Stimulated activated effector memory CD8-positive, alpha-beta T cell treated with anti-CD3 and anti-CD28 coated beads, Interleukin-12 subunit alpha, Interleukin-12 subunit beta, amount 100 ng/mL, for 72 hours (primary cell): Measurements from ENCODE around the gene GRIN3A.
"Not testable (repeated sequence)": the region's sequence is repeated elsewhere in the genome, so short reads cannot be mapped to it uniquely, and the experiment has no call there.

Source experiments
- ATAC-seq: fragments of 150-1000 bp; cut with Tn5 transposase; 2 replicates; pipeline ENCODE4 v1.10.0; 2021
- DNase-seq, 2 donors: peaks; one replicate each; pipeline ENCODE4 v3.0.0; 2021 to 2022; ENCODE audit warnings: low spot score in 2 of 2
- H3K27ac Mint-ChIP-seq: one replicate; pipeline ENCODE4 v1.8.0; 2022; ENCODE audit warnings: mild to moderate bottlenecking, mixed read lengths
- H3K36me3 Mint-ChIP-seq: one replicate; pipeline ENCODE4 v1.8.0; 2022; ENCODE audit warnings: mild to moderate bottlenecking, mixed read lengths
- H3K4me1 Mint-ChIP-seq: one replicate; pipeline ENCODE4 v1.8.0; 2022; ENCODE audit warnings: mixed read lengths
- H3K4me3 Mint-ChIP-seq: one replicate; pipeline ENCODE4 v1.8.0; 2022; ENCODE audit warnings: mild to moderate bottlenecking, mixed read lengths
- H3K9me3 Mint-ChIP-seq: one replicate; pipeline ENCODE4 v1.8.0; 2022; ENCODE audit warnings: mixed read lengths

GRIN3A gene

DNA sequence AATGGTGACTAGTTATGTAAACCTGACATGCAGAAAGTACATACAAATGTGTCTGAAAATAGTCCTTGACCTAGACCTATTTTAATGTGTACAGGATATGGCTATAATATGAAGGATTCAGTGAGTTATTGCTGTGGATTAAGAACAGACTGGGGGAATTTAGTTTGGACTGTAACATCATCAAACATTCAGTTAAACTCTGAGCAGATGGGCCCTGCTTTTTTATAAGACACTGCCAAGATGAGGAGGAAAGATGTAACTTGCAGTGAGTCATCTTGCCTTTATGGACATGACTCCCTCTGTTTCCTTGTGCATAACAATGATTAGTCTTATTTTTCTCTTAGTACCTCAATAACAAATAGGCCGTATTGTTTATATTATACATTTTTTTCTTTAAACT, 155.9 kb downstream of the GRIN3A start:
- H3K4me3 Mint-ChIP-seq: no peak overlapping the region
- no peaks in the 10 kb centered on the region for H3K9me3 Mint-ChIP-seq
- no peak for DNase-seq
- no peaks in the 10 kb centered on the region for H3K36me3 Mint-ChIP-seq
- ATAC-seq: no peak
- H3K4me1 Mint-ChIP-seq: no peaks in the 10 kb centered on the region
- no peak overlapping the region for H3K27ac Mint-ChIP-seq

DNA sequence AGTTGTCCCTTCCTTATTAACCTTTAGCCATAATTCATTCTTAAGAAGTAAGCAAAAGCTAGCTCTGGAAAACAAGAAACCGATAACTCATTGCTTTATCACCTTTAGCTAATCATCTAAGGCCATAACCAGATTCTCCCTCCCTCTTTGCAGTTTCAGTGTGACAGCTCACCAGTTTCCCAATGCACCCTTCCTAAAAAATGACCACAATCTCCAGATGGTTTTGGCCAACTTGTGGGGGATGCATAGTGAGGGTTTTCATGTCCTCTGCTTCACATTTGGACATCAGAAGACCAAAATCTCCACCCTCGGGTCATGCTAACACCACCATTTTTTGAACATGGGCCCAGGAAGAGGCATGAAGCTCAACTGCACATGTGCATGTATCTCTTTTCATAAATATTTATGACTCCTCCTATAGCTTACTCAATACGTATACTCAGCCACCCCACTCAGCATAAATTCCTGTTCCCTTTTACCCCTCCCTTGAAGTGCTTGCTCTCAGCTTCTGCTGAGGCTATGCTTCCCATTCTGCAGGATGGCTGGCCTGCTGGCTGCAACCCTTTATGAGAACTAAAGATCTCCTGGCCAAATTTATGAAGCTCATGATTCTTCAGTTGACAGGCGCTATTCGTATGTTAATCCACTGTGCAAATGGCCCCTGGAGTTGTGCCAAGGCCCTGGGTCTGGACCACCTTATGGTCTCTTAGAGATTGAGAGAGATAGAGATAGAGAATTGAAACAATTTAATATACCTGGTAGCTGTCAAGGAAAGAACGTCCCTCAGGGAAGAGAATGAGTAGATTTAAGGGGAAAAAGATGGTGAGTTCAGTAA, 158.5 kb downstream of the GRIN3A start:
- H3K9me3 Mint-ChIP-seq: no peaks in the 10 kb centered on the region
- H3K4me1 Mint-ChIP-seq: no peaks in the 10 kb centered on the region
- no peaks in the 10 kb centered on the region for H3K36me3 Mint-ChIP-seq
- no peak overlapping the region for H3K4me3 Mint-ChIP-seq
- DNase-seq: no peak
- no peak for ATAC-seq
- H3K27ac Mint-ChIP-seq: no peak overlapping the region

DNA sequence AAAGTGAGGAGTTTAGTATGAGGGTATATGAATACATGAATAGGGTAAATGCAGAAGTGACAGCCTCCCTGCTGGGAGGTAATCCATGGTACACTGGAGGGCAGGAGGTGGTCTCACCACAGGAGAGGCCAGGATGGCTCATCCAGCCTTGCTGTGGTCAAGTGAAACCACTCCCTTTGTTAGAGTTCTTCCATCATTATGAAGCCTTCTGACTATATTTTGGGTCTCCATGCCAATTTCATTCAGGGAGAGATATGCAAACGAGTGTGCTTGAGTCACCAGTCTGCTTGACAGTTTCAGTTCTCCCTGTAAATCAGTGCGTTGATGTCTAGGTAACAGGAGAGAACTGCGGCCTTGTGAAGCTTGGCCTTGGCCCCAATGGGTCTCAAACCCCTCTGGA, 160.1 kb downstream of the GRIN3A start:
- H3K36me3 Mint-ChIP-seq: no peaks in the 10 kb centered on the region
- no peaks in the 10 kb centered on the region for H3K4me1 Mint-ChIP-seq
- H3K27ac Mint-ChIP-seq: no peak overlapping the region
- H3K9me3 Mint-ChIP-seq: no peaks in the 10 kb centered on the region
- ATAC-seq (no peak), DNase-seq (no peak)
- no peak overlapping the region for H3K4me3 Mint-ChIP-seq

DNA sequence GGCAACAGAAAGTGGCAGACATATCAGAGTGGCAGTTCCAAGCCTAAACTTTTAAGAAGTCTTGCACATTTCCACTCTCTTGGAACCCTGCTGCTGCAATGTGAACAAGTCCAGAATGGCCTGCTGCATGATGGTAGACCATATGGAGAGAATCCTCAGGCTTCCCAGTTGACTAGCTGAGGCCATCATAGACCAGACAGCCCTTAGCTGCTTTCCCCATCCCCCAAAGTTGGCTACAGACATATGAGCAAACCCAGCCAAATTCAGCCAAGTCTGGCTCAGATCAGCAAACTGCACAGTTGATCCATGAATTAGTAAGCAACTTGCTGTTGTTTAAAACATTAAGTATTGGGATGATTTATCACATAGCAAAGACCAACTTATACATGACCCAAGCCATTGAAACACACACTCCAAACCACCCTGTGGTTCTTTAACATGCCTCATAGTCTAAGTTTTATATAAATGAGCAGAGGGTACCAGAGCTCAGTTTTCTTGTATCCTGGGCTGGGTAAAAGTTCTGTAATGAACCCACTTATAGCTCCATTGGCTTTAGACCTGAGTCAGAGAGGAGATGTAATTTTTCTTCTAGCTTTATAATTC, 163.6 kb downstream of the GRIN3A start:
- Mint-ChIP-seq H3K4me1 (no peaks in the 10 kb centered on the region), H3K36me3 (no peaks in the 10 kb centered on the region), H3K27ac (no peak overlapping the region), H3K9me3 (no peaks in the 10 kb centered on the region), H3K4me3 (no peak overlapping the region)
- no peak for ATAC-seq
- DNase-seq: no peak

DNA sequence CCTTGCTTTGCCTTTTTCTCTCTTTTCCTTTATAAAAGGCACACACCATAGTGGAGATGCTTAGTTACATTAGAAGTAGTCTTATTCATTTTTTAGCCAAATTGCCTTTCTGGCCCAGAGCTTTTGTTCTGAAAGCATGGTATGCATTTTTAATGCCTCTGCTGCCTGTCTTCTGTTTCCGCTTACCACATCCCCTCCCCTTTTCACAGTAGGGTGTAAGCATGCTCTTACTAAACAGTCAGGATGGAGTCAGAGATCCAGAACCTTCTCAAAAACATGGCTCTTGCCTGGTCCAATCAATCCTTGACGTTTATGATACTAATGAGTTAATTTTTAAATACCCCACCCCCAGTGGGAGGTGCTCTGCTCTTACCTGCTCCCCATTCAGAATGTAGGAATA, 166.1 kb downstream of the GRIN3A start:
- H3K27ac Mint-ChIP-seq: no peak overlapping the region

DNA sequence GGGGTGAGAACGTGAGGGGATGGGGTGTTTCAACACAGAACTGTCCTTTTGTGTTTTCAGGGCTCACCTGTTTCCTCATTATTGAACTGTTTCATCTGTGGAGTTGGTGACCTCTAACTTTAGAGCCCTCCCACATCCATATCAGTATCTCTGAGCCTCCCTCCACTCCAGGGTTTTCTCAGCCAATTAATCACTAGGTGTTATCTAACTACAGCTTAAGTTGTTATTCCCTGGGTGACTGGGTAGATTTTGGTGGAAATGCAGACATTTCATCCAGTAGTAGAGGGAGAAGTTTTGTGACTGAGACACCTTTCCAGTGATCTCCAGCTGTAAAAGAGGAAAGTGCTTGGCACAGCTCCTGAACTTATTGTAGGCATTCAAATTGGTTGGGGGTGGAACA, 167.3 kb downstream of the GRIN3A start:
- DNase-seq: no peak
- Mint-ChIP-seq H3K9me3 (no peaks in the 10 kb centered on the region), H3K27ac (peak overlapping the region; percentile 45), H3K36me3 (peaks cover 17% of the 10 kb centered on the region), H3K4me1 (no peaks in the 10 kb centered on the region), H3K4me3 (no peak overlapping the region)
- no peak for ATAC-seq

More for the DNA sequence above, 166.1 kb downstream of the GRIN3A start:
- no peak for DNase-seq
- Mint-ChIP-seq H3K9me3 (no peaks in the 10 kb centered on the region), H3K4me3 (no peak overlapping the region), H3K4me1 (no peaks in the 10 kb centered on the region), H3K36me3 (peaks cover 11% of the 10 kb centered on the region)
- no peak for ATAC-seq

DNA sequence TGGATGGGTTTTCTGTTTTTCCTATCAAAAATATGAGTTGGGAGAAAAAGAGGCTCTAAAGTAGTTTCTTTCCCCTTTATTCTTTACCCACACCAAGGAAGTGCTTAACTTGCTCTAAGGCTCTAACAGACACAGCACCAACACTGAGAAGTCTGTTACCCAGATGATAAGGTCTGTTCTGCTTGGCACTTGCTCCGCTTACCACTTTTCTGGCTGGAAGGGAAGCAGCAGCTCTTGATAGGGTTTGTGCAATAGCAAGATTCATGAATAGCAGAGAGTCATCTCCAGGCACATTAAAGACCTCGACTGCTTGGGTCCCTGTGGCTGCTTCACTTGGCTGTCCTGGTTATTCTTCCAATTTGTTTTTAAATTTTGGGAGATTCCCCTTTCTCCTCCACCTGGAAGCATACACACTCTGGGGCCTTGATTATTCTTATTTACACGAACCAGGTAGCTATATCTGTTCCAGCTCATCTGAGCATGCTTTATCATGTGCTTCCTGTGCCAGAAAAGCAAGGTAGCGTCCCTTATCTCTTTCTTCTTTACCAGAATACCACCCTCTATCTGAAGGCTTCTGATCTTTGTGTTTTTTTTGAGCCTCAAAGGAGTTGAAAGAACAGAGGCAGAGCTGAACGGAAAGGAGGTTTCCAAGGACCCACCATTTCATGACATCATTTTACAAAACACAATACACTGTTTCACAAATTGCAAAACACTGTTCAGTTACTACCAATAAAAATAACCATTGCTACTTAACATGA, 168.5 kb downstream of the GRIN3A start:
- no peak overlapping the region for H3K4me3 Mint-ChIP-seq
- ATAC-seq (no peak), DNase-seq (no peak)
- no peaks in the 10 kb centered on the region for H3K4me1 Mint-ChIP-seq
- H3K36me3 Mint-ChIP-seq: peaks cover 28% of the 10 kb centered on the region
- H3K9me3 Mint-ChIP-seq: no peaks in the 10 kb centered on the region
- H3K27ac Mint-ChIP-seq: no peak overlapping the region

DNA sequence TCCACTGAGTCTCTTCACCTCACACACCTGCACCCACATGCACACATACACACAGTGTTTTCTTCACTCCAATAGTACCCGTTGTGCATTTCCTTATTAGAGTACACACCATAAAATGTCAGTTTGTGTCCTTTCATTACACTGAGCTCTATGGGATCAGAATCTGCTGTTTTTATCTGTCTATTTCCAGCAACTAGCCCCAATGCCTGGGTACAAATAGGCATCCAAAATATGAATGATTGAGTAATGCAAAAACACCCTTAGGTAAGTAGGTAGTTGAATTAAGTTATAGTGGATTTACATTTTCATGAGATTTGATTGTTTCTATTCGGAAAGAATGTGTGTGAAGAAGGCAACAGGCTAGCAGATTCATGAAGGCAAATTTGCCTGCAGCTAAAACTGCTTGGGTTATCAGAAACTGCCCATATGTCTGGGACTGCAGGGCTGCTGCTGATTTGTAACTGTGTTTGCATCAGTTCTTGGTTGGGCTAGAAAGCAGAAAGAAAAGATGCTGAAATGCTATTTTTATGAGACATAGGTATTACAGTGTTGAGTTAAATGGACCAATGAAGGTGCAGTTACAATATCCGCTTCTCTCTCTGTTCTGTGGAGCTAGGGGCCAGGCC, 170.6 kb downstream of the GRIN3A start:
- Mint-ChIP-seq H3K9me3 (no peaks in the 10 kb centered on the region), H3K4me1 (no peaks in the 10 kb centered on the region), H3K36me3 (peaks cover 49% of the 10 kb centered on the region), H3K27ac (peak overlapping the region; percentile 39), H3K4me3 (no peak overlapping the region)
- DNase-seq (no peak), ATAC-seq (no peak)

DNA sequence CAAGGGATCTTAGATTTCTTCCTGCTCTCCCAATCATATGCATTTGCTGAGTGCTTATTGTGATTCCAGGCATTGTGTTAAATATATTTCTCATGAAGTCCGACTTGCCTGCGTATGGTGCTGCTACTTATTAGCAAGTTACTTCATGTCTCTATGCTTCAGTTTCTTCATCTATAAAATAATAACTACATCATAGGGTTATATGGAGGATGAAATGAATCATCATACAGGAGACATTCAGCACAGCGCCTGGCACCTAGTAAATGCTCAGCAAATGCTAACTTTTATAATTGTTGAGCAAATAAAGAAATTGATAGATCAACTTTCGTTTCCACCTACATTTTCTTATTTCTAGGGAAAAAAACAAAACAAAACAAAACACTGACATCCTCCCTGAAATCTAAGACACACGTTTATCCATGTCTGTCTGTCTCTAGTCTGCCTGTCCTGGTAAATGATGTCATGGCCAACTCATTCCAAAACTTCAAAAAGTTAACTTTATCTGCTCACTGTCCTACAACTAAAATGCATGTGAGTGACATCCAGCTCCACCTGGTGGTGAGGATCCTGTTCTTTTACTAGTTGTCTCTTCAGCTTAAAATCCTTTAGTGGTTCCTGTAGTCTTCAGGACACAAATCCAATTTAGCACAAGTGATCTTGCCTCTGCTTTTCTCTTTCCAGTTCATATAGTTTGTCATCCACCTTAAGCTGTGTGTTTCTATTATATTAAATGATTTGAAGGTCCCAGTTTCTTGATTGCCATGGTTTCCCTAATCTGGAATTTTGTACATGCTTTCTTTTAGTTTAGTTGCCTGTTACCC, 171.3 kb downstream of the GRIN3A start:
- H3K4me1 Mint-ChIP-seq: peaks cover 2% of the 10 kb centered on the region
- H3K4me3 Mint-ChIP-seq: no peak overlapping the region
- no peaks in the 10 kb centered on the region for H3K9me3 Mint-ChIP-seq
- DNase-seq (no peak), ATAC-seq (peak; percentile 57)
- H3K36me3 Mint-ChIP-seq: peaks cover 56% of the 10 kb centered on the region
- peak overlapping the region; percentile 39 for H3K27ac Mint-ChIP-seq

DNA sequence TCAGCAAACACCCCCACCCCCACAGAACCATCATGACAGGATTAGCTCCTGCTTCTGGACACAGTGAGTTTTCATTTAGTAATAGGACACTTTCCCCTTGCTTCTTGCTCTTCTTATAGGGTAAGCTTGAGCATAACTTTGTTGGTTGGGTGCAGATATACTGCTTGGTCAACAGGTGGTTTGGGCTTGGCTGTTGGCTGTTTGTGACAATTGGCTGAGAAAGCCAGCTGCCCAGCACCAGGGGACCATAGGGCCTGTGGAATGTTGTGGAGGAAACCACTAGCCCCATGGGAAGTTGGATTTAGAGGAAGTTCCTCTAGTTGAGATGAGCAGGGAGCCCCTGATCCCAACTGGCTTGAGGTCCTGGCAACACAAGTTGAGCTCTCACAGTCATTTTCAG, 174.2 kb downstream of the GRIN3A start:
- H3K27ac Mint-ChIP-seq: no peak overlapping the region
- peaks cover 84% of the 10 kb centered on the region for H3K36me3 Mint-ChIP-seq
- ATAC-seq (no peak), DNase-seq (no peak)
- no peaks in the 10 kb centered on the region for H3K9me3 Mint-ChIP-seq
- H3K4me3 Mint-ChIP-seq: no peak overlapping the region
- peaks cover 20% of the 10 kb centered on the region for H3K4me1 Mint-ChIP-seq

DNA sequence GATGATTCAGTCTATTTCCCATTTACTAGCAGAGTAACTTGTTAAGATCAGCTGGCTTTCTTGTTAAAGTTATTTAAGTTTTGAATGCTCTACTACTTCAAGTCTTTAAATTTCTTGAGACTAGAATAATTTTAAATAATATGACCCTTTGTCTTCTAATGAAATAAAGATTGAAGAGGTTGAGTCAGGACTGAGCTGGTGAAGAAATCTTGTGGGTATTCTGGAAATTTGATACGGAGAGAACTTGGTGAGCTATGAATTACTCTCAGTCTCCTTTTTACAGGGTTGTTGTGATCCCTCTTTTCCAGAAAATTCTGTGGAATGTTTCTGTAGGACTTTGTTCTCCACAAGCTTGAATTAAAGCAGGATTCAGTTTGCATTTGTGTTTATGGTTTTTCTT, 175.5 kb downstream of the GRIN3A start:
- no peaks in the 10 kb centered on the region for H3K9me3 Mint-ChIP-seq
- no peak overlapping the region for H3K4me3 Mint-ChIP-seq
- H3K36me3 Mint-ChIP-seq: peaks cover 92% of the 10 kb centered on the region
- no peak overlapping the region for H3K27ac Mint-ChIP-seq
- DNase-seq (no peak), ATAC-seq (no peak)
- peaks cover 28% of the 10 kb centered on the region for H3K4me1 Mint-ChIP-seq

DNA sequence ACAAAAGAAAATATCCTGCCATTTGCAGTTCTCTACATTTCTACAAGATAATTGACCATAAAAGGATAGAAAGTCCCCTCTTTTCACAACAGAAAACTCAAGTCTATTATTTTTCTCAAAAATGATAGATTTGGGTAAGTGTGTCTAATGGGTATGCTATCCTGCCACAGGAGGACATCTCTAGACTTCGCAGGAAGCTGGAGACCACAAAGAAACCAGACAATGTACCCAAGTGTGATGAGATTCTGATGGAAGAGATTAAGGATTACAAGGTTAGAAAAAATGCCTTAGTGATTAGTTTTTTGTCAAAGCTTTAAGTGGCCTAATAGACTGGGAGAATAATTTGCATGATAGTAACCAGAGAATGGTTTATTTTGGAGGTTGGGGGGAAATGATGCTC, 176.7 kb downstream of the GRIN3A start:
- Mint-ChIP-seq H3K27ac (no peak overlapping the region), H3K36me3 (peaks cover 96% of the 10 kb centered on the region), H3K4me3 (no peak overlapping the region), H3K9me3 (no peaks in the 10 kb centered on the region), H3K4me1 (peaks cover 28% of the 10 kb centered on the region)
- DNase-seq (no peak), ATAC-seq (no peak)

DNA sequence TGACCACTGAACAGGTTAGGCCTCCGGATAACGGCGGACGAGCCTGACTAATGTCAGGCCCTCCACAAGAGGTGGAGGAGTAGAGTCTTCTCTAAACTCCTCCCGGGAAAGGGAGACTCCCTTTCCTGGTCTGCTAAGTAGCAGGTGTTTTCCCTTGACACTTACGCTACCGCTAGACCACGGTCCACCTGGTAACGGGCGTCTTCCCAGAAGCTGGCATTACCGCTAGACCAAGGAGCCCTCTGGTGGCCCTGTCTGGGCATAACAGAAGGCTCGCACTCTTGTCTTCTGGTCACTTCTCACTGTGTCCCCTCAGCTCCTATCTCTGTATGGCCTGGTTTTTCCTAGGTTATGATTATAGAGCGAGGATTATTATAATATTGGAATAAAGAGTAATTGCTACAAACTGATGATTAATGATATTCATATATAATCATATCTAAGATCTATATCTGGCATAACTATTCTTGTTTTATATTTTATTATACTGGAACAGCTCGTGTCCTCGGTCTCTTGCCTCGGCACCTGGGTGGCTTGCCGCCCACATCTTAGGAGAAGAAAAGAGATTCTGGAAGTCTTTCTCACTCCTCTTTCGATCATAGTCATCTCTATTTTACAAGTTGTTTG, 188.9 kb downstream of the GRIN3A start:
- not testable (repeated sequence) for ATAC-seq, H3K9me3 Mint-ChIP-seq, H3K4me1 Mint-ChIP-seq, DNase-seq, H3K4me3 Mint-ChIP-seq, H3K27ac Mint-ChIP-seq
- H3K36me3 Mint-ChIP-seq: peaks cover 100% of the 10 kb centered on the region

DNA sequence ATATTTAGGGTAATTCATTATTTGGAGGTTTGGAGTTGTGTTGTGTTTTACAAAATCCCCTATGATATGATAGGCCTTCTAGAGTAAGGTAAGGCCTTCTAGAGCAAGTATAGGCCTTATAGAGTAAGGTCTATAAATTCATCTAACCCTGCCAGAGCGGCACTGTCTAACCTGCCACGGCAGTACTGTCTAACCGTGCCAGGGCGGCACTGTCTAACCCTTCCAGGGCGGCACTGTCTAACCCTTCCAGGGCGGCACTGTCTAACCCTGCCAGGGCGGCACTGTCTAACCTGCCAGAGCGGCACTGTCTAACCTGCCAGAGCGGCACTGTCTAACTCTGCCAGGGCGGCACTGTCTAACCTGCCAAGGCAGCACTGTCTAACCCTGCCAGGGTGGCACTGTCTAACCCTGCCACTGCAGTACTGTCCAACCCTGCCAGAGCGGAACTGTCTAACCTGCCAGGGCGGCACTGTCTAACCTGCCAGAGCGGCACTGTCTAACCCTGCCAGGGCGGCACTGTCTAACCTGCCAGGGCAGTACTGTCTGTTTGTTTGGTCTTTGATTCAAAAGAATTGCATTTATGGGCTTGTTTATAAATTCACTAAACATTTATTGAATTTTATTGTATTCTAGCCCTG, 195.2 kb downstream of the GRIN3A start:
- H3K36me3 Mint-ChIP-seq: peaks cover 58% of the 10 kb centered on the region
- no peaks in the 10 kb centered on the region for H3K4me1 Mint-ChIP-seq
- H3K27ac Mint-ChIP-seq: no peak overlapping the region
- DNase-seq (no peak), ATAC-seq (no peak)
- H3K4me3 Mint-ChIP-seq: no peak overlapping the region
- no peaks in the 10 kb centered on the region for H3K9me3 Mint-ChIP-seq
